Suprapubic skin (tissue), 4 donors: Measurements from ENCODE around the gene SRSF10. TPM values are rescaled to one million over a fixed set of nuclear protein-coding genes. Genes with fewer than 3 reads are reported as not detected.
"Not testable (repeated sequence)": the region's sequence is repeated elsewhere in the genome, so short reads cannot be mapped to it uniquely, and the experiment has no call there.

Experiments
- DNase-seq, 2 donors: peaks; one replicate each; pipeline ENCODE4 v3.0.0-alpha.2; 2019; ENCODE audit warnings: low spot score in 2 of 2
- H3K27ac ChIP-seq: fragments of 200-600 bp; sonication (generic); one replicate; pipeline ENCODE4 v1.5.1; 2019
- H3K27me3 ChIP-seq: fragments of 200-600 bp; sonication (generic); one replicate; pipeline ENCODE4 v1.5.1; 2019
- H3K36me3 ChIP-seq: fragments of 200-600 bp; sonication (generic); one replicate; pipeline ENCODE4 v1.5.1; 2019
- H3K4me1 ChIP-seq: fragments of 200-600 bp; sonication (generic); one replicate; pipeline ENCODE4 v1.5.1; 2019
- H3K4me3 ChIP-seq: fragments of 200-600 bp; sonication (generic); one replicate; pipeline ENCODE4 v1.5.1; 2019; ENCODE audit warnings: mild to moderate bottlenecking
- H3K9me3 ChIP-seq: fragments of 200-600 bp; sonication (generic); one replicate; pipeline ENCODE4 v1.5.1; 2019
- CTCF ChIP-seq, 2 donors: fragments of 200-600 bp in 1 of 2; fragments of 450-650 bp in 1 of 2; sonication (generic) in 1 of 2; IDR thresholded peaks; one replicate each; pipeline ENCODE4 v1.5.1; 2016 to 2019; ENCODE audit warnings: antibody characterized with exemption in 2 of 2, mild to moderate bottlenecking in 1 of 2, moderate library complexity in 1 of 2
- EP300 ChIP-seq: sonication (generic); formaldehyde crosslinking; IDR thresholded peaks from one replicate; pipeline ENCODE4 v1.6.1; 2017; ENCODE audit warnings: antibody characterized with exemption
- POLR2A ChIP-seq, 2 donors: fragments of 450-650 bp; IDR thresholded peaks; one replicate each; pipeline ENCODE4 v1.6.1; 2017; ENCODE audit warnings: antibody characterized with exemption in 2 of 2, mild to moderate bottlenecking in 2 of 2, moderate library complexity in 2 of 2
- POLR2AphosphoS5 ChIP-seq, 3 donors: sonication (generic); formaldehyde crosslinking; IDR thresholded peaks; one replicate each; pipeline ENCODE4 v1.6.1; 2017; ENCODE audit warnings: antibody characterized with exemption in 3 of 3
- WGBS: methylation state at CpG from one replicate; pipeline ENCODE4 v1.1.5; 2018; 5-methylcytosine and 5-hydroxymethylcytosine counted together
- total RNA-seq, 4 donors: library from RNA; depleted of rRNA; stranded (reverse); fragments of >200 nt; gene quantifications; one replicate each; pipeline ENCODE4 v1.1.0, GENCODE V29; 2016

The SRSF10 gene
- total RNA-seq, 4 donors from 2014 or later, result 67.7 to 162 (median 74.2) TPM

GRCh38 chr1:23960291-23961020, 19.7 kb downstream of the SRSF10 start:
- Histone ChIP-seq H3K4me3 (peak overlapping the region; percentile 74), H3K9me3 (no peaks in the 10 kb centered on the region), H3K27ac (peak overlapping the region; percentile 100), H3K4me1 (peaks cover 52% of the 10 kb centered on the region), H3K27me3 (no peaks in the 10 kb centered on the region), H3K36me3 (peaks cover 15% of the 10 kb centered on the region)
- under 1% methylated on average over 15 of the region's 15 CpGs for WGBS
- no peak for DNase-seq
- TF ChIP-seq EP300, result no peak
- TF ChIP-seq CTCF (IDR thresholded peaks at IDR 0.05), result no peak
- TF ChIP-seq POLR2A (IDR thresholded peaks at IDR 0.05), result peak in 1 of 2 donors; percentile 17
- TF ChIP-seq POLR2AphosphoS5 (IDR thresholded peaks at IDR 0.05), result no peak

DNA sequence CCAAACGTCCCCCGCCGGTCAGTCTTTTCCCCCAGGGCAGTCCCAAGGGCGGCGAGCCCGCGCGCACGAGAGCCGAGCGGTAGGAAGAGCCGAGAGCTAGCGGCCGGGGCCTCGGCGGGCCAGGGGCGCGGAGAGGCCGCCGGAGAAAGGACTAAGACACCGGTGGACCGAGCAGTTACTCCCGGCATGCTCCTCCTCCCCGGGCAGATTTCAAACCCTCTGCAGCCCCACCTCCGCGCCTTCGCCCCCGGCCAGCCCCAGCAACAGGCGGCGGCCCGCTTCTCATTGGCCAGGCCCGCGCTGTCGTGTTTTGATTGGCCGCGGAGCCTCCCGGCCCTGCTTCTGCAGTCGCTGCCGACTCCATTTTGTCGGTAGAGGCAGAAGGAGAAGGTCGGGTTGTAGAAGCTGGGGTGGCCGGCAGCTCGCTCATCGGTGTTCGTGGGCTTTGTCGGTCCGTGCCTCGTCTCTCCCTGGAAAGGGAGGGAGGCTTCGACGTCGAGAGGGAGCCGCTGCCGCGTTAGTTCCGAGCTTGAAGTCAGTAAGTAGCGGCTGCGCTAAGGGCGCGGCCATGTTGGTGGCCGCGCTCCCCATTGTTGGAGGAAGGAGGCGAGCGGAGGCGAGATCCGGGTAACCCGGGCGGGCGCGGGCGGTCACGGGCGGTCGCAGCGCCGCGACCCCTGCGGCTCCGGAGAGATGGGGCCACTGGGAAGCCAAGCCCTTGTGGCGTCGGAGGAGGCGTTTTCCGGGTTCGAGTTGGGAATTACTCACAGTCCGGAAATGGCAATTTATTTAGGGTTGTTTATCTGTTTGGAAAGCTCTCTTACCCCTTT, 20.5 kb downstream of the SRSF10 start, which contains the start of gene PNRC2:
PNRC2 (plus strand) TSS at position 368 of the 830 bp plus-strand sequence. CDS start 1,630 bp downstream, outside the sequence.
- Histone ChIP-seq H3K27ac (peak within 1 kb of the TSS; percentile 100), H3K27me3 (no peaks in the 10 kb centered on the region), H3K4me1 (peaks cover 55% of the 10 kb centered on the region), H3K4me3 (peak within 1 kb of the TSS; percentile 74), H3K9me3 (no peaks in the 10 kb centered on the region), H3K36me3 (peaks cover 15% of the 10 kb centered on the region)
- TF ChIP-seq POLR2AphosphoS5 (IDR thresholded peaks at IDR 0.05) (peak; percentile 83 to 95 (median 94)), CTCF (IDR thresholded peaks at IDR 0.05) (no peak), POLR2A (IDR thresholded peaks at IDR 0.05) (peak; percentile 73 to 94), EP300 (no peak)
- under 1% methylated on average over 55 of the region's 84 CpGs for WGBS
- peak; percentile 98 to 99 for DNase-seq

GRCh38 chr1:23958810-23959460, 21.2 kb downstream of the SRSF10 start:
- TF ChIP-seq EP300 (no peak), POLR2AphosphoS5 (IDR thresholded peaks at IDR 0.05) (peak in 1 of 3 donors; percentile 68), POLR2A (IDR thresholded peaks at IDR 0.05) (no peak), CTCF (IDR thresholded peaks at IDR 0.05) (peak in 1 of 2 donors; percentile 17)
- no peaks in the 10 kb centered on the region for H3K9me3 ChIP-seq
- peaks cover 10% of the 10 kb centered on the region for H3K36me3 ChIP-seq
- DNase-seq, result peak; percentile 92 to 93
- peaks cover 51% of the 10 kb centered on the region for H3K4me1 ChIP-seq
- 1% methylated on average over 14 of the region's 30 CpGs for WGBS
- H3K4me3 ChIP-seq, result peak overlapping the region; percentile 74
- no peaks in the 10 kb centered on the region for H3K27me3 ChIP-seq
- peak overlapping the region; percentile 100 for H3K27ac ChIP-seq

GRCh38 chr1:23958040-23958809, 21.9 kb downstream of the SRSF10 start:
- H3K4me1 ChIP-seq, result peaks cover 51% of the 10 kb centered on the region
- DNase-seq, H3K9me3 ChIP-seq, H3K27me3 ChIP-seq, H3K36me3 ChIP-seq: not testable (repeated sequence)
- H3K4me3 ChIP-seq, result peak overlapping the region; percentile 74
- 48% methylated on average over 19 of the region's 19 CpGs for WGBS
- H3K27ac ChIP-seq, result peak overlapping the region; percentile 100

DNA sequence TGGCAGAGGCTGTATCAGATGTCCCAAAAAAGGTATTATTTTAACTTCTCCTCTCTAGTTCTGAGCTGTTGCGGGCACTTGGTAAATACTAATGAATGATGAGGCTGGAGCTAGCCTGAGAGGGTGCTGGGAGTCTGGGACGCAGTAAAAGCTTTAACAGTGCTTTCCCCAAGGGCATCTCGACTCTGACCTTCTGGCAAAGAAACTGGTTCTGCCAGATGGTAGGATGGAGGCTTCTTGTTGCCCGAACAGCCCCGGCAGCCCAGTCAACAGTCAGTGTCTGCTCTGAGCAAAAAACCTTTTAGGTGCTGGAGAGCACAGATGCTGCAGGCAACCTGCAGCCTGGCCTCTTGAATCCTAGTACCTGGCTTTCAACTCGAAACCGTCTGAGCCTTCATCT, 23.0 kb downstream of the SRSF10 start:
- H3K27ac ChIP-seq, result no peak overlapping the region
- no peak overlapping the region for H3K4me3 ChIP-seq
- no peak for TF ChIP-seq EP300
- no peak for TF ChIP-seq POLR2AphosphoS5 (IDR thresholded peaks at IDR 0.05)
- no peak for TF ChIP-seq CTCF (IDR thresholded peaks at IDR 0.05)
- no peak for TF ChIP-seq POLR2A (IDR thresholded peaks at IDR 0.05)
- H3K36me3 ChIP-seq, result no peaks in the 10 kb centered on the region
- no peaks in the 10 kb centered on the region for H3K9me3 ChIP-seq
- H3K27me3 ChIP-seq, result no peaks in the 10 kb centered on the region
- 53% methylated on average over 7 of the region's 7 CpGs for WGBS
- H3K4me1 ChIP-seq, result peaks cover 49% of the 10 kb centered on the region
- no peak for DNase-seq
